ENCODE data around the gene SINHCAF. TPM values are rescaled to one million over a fixed set of nuclear protein-coding genes. Genes with fewer than 3 reads are reported as not detected.
"Not testable (repeated sequence)": the region's sequence is repeated elsewhere in the genome, so short reads cannot be mapped to it uniquely, and the experiment has no call there.

SINHCAF gene
- total RNA-seq (ENCODE audit: insufficient read depth, low replicate concordance): 130 TPM

GRCh38 chr12:31325877-31326631 lies at the start of gene SINHCAF:
SINHCAF (minus strand) TSS chr12:31326150; CDS start chr12:31298204, 27,946 bp downstream.
- DNase-seq (ENCODE audit: low spot score): peak; percentile 100

GRCh38 chr12:31375422-31375821 lies 49.5 kb upstream of the SINHCAF start:
- DNase-seq (ENCODE audit: low spot score): not testable (repeated sequence)

- peak; percentile 12 for DNase-seq (ENCODE audit: low spot score)
Measured at GRCh38 chr12:31371256-31371620, 45.3 kb upstream of the SINHCAF start.

GRCh38 chr12:31370531-31371255 lies 44.7 kb upstream of the SINHCAF start:
- peak; percentile 32 for DNase-seq (ENCODE audit: low spot score)

GRCh38 chr12:31369712-31370521 lies 44.0 kb upstream of the SINHCAF start:
- DNase-seq (ENCODE audit: low spot score): peak; percentile 88

- peak; percentile 25 for DNase-seq (ENCODE audit: low spot score)
Measured at GRCh38 chr12:31368666-31369361, 42.9 kb upstream of the SINHCAF start.

GRCh38 chr12:31366104-31366621 lies 40.2 kb upstream of the SINHCAF start:
- DNase-seq (ENCODE audit: low spot score): no peak

- DNase-seq (ENCODE audit: low spot score): no peak
Measured at GRCh38 chr12:31363831-31364230, 37.9 kb upstream of the SINHCAF start.

- no peak for DNase-seq (ENCODE audit: low spot score)
Measured at GRCh38 chr12:31363416-31363809, 37.5 kb upstream of the SINHCAF start.

GRCh38 chr12:31362759-31363415 lies 36.9 kb upstream of the SINHCAF start:
- peak; percentile 41 for DNase-seq (ENCODE audit: low spot score)

- no peak for DNase-seq (ENCODE audit: low spot score)
Measured at GRCh38 chr12:31362115-31362758, 36.3 kb upstream of the SINHCAF start.

- DNase-seq (ENCODE audit: low spot score): no peak
Measured at GRCh38 chr12:31361730-31362114, 35.8 kb upstream of the SINHCAF start.

- DNase-seq (ENCODE audit: low spot score): no peak
Measured at GRCh38 chr12:31355747-31356107, 29.8 kb upstream of the SINHCAF start.

GRCh38 chr12:31353750-31354708 lies 28.1 kb upstream of the SINHCAF start:
- peak; percentile 72 for DNase-seq (ENCODE audit: low spot score)

GRCh38 chr12:31346267-31346666 lies 20.3 kb upstream of the SINHCAF start:
- DNase-seq (ENCODE audit: low spot score): no peak

- DNase-seq (ENCODE audit: low spot score): no peak
Measured at GRCh38 chr12:31343139-31343538, 17.2 kb upstream of the SINHCAF start.

GRCh38 chr12:31342286-31342685 lies 16.3 kb upstream of the SINHCAF start:
- no peak for DNase-seq (ENCODE audit: low spot score)

GRCh38 chr12:31339831-31340622 lies 14.1 kb upstream of the SINHCAF start:
- DNase-seq (ENCODE audit: low spot score): no peak
